ENCODE results near the gene TRPV2. TPM values are rescaled to one million over a fixed set of nuclear protein-coding genes. Genes with fewer than 3 reads are reported as not detected.
"Not testable (repeated sequence)": the region's sequence is repeated elsewhere in the genome, so short reads cannot be mapped to it uniquely, and the experiment has no call there.

The TRPV2 gene
- total RNA-seq, 1 experiment from 2014 or later, result 5.5 TPM

DNA sequence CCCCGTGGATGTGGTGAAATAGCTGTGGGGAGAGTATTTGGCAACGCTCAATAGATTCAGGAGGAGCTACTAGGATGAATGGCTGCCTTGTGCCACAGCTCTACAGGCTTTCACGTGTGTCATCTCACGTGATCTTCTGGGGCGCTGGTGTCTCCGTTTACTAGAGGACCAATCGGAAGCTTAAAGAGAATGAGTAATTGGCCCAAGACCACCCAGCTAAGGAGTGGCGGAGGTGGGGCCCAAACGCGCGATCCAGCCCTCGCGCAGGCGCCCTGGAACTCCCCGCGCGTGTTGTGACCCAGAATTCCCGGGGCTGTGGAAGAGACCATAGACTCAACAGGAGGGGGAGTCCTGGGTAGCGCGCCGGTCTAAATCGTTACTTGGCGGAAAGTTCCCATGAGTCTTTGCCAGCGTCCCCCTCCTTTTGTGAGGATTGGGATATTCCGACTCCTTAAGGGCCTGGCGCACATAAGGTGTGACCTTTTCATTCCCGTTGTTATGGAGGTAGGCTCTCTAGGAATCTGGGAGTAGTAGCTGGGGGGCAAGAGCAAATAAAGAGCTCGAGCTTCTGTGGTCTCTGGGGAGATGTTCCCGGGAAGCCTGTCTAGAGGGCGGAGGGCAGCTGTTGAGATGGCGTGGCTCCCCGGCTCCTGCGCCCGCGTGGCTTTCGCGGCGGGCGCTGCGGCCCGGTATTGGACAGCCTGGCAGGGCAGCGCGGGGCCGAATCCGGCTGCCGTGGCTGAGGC is 23.4 kb downstream of the TRPV2 start:
- Histone ChIP-seq H3K27me3 (ENCODE audit: control insufficient read depth, insufficient read depth, low read length) (no peaks in the 10 kb centered on the region), H3K4me3 (ENCODE audit: insufficient read depth, low read depth, low read length) (peak overlapping the region; percentile 97), H3K36me3 (replicated peaks; ENCODE audit: control insufficient read depth, insufficient read depth, low read length) (peaks cover 34% of the 10 kb centered on the region)
- DNase-seq, result peak; percentile 99

DNA sequence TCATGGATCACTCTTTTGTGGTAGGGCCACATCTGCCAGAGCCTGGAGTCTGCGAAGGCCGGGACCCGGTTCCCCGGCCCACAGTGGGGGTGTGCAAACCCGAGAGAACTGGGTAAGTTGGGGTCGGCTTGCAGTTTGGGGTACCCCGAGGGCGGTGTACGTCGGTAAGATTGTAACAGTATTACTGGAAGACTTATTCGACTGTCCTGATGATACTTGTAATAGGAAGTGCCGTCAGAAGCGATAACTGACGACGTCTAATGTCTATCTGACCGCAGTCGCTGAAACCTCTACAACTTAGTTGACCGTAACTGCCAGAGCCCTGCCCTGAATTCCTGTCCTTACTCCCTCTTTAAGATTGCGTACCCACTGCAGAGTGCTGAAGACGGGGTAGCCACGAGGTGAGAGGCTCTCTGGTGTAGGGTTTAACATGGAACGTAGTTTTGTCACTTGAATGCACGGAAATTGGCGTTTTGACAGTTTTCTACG is 24.0 kb downstream of the TRPV2 start:
- Histone ChIP-seq H3K4me3 (ENCODE audit: insufficient read depth, low read depth, low read length) (peak overlapping the region; percentile 97), H3K27me3 (ENCODE audit: control insufficient read depth, insufficient read depth, low read length) (no peaks in the 10 kb centered on the region), H3K36me3 (replicated peaks; ENCODE audit: control insufficient read depth, insufficient read depth, low read length) (peaks cover 34% of the 10 kb centered on the region)
- DNase-seq, result no peak

DNA sequence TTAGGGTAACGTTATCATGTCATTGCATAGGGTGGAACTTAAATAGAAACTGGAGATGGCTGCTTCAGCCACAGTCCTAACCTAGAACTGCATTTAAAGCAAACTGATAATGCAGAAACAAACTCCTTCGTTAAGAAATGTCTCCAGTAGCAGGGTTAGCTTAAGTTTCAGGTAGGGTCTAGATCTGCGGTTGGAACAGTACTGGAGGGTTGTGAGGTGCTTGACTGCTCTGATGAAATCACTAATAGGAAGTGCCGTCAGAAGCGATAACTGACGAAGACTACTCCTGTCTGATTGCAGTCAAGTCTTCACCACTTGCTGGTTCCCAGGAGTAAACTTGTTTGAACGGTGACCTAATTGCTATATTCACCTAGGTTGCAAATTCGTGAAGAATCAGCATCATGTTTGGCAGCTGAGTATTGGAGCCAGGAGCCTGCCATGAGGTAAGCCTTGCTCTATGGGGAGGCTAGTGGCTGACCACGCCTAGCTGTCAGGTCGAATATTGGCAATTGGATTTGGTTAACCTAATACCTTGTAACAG is 24.5 kb downstream of the TRPV2 start:
- DNase-seq, result no peak
- Histone ChIP-seq H3K27me3 (ENCODE audit: control insufficient read depth, insufficient read depth, low read length) (no peaks in the 10 kb centered on the region), H3K4me3 (ENCODE audit: insufficient read depth, low read depth, low read length) (peak overlapping the region; percentile 97), H3K36me3 (replicated peaks; ENCODE audit: control insufficient read depth, insufficient read depth, low read length) (peaks cover 35% of the 10 kb centered on the region)

DNA sequence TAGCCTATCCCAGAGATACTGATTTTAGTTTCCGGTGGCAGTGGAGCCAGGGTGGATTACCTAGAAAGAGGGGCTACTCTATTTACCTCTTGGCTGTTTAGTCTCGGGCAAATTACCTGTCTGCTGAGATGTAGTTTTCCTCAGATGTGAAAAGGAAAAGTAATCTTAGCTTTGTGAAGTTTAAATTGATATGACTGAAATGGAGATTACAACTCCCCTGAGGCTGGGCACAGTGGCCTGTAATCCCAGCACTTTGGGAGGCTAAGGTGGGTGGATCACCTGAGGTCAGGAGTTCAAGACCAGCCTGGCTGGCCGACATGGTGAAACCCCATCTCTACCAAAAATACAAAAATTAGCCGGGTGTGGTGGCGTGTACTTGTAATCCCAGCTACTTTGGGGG is 25.0 kb downstream of the TRPV2 start:
- H3K36me3 ChIP-seq (replicated peaks; ENCODE audit: control insufficient read depth, insufficient read depth, low read length), result peaks cover 35% of the 10 kb centered on the region
- not testable (repeated sequence) for DNase-seq; H3K27me3 ChIP-seq (ENCODE audit: control insufficient read depth, insufficient read depth, low read length)
- peak overlapping the region; percentile 97 for H3K4me3 ChIP-seq (ENCODE audit: insufficient read depth, low read depth, low read length)

DNA sequence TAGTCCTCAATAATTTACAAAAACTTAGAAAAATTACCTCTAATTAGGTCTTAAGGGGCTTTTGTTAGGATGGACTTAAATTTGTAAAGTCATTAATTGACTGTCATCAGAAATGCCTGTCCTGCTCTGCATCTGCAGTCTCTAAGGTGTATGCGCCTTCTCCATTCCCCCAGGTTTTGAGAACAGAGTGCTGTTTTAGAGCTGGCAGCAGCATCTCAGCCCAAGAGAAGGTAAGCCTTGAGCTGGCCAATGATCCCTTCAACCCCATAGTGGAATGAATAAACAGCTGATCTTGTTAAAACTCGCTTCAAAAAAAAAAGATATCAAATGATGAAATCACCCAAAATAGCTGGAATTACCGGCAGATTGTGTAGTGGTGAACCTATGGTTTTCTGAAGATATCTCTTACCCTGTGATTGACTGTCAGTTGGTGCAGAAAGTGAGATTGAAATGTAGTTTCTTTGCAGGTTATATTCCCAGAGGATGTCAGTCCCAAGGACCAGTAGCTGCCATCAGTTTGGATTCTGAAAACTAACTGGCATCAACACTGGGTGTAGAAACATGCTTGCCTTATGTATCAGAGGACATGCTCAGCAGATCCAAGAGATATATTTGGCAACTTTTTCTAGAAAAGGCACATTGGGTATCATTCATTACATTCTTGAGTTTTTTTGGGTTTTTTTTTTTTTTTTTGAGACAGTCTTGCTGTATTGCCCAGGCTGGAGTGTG is 25.7 kb downstream of the TRPV2 start:
- Histone ChIP-seq H3K36me3 (replicated peaks; ENCODE audit: control insufficient read depth, insufficient read depth, low read length) (peaks cover 35% of the 10 kb centered on the region), H3K27me3 (ENCODE audit: control insufficient read depth, insufficient read depth, low read length) (no peaks in the 10 kb centered on the region), H3K4me3 (ENCODE audit: insufficient read depth, low read depth, low read length) (no peak overlapping the region)
- DNase-seq, result no peak

DNA sequence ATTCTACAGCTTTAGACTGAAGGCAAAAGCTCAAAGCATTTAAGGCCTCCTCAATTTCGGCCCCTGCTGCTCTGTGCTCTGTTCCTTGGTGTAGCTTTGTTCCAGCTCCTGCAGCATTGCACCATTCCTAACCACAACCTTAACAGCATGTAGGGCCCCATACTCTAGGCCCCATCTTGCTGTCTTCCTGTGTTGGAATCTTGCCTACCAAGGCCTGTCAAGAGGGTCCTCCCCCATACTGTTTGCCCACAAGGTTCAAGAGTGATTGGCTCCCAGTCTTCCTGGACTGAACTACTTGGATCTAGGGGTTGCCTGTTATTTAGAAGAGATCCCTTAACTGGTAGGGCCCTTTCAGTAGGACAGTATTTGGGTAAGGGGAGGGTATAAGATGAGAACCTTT is 26.8 kb downstream of the TRPV2 start:
- peaks cover 39% of the 10 kb centered on the region for H3K36me3 ChIP-seq (replicated peaks; ENCODE audit: control insufficient read depth, insufficient read depth, low read length)

DNA sequence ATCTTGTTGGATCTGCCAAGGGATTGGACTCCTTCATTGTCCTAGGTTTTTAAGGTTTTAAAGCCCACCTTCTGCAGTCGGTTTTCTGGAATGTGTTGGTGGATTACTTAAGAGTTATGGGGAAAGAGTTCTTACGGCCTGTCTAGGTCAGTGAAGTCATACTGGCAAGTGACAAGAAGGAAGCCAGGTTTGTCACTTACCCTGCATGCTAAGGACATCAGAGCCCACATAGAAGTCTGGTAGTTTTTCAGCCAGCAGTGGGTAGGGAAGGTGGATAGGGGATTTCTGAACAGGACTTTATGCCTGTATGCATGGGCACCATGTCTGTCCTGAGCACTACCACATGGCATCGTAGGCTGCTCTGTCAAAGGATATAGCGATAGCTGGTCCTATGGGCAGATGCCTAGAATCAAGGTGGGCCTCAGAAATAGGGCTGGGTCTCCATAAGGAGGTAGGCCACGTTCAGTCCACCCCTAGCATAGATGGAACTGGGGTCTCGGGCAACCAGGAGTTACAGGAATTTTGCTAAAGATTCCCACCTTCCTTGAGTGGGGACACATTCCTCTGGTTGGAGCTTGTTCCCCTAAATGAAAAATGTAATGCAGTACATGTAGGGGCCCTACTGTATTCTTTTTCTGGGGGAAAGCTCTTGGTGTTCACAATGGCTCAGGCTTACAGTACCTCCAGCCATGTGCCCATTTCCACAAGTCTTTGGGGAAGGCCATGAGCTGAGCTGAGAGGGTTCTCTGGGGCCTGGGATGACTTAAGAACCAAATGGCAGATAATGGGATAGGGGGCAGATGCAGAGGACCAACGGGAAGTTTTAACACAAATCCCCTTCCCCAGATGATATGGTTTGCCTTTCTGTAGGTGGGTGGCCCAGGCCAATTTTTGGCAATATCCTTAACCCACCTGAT is 27.5 kb downstream of the TRPV2 start:
- no peak for DNase-seq
- Histone ChIP-seq H3K36me3 (replicated peaks; ENCODE audit: control insufficient read depth, insufficient read depth, low read length) (peaks cover 39% of the 10 kb centered on the region), H3K4me3 (ENCODE audit: insufficient read depth, low read depth, low read length) (no peak overlapping the region), H3K27me3 (ENCODE audit: control insufficient read depth, insufficient read depth, low read length) (no peaks in the 10 kb centered on the region)

More for the DNA sequence above, 26.8 kb downstream of the TRPV2 start:
- no peak for DNase-seq
- no peaks in the 10 kb centered on the region for H3K27me3 ChIP-seq (ENCODE audit: control insufficient read depth, insufficient read depth, low read length)
- no peak overlapping the region for H3K4me3 ChIP-seq (ENCODE audit: insufficient read depth, low read depth, low read length)

DNA sequence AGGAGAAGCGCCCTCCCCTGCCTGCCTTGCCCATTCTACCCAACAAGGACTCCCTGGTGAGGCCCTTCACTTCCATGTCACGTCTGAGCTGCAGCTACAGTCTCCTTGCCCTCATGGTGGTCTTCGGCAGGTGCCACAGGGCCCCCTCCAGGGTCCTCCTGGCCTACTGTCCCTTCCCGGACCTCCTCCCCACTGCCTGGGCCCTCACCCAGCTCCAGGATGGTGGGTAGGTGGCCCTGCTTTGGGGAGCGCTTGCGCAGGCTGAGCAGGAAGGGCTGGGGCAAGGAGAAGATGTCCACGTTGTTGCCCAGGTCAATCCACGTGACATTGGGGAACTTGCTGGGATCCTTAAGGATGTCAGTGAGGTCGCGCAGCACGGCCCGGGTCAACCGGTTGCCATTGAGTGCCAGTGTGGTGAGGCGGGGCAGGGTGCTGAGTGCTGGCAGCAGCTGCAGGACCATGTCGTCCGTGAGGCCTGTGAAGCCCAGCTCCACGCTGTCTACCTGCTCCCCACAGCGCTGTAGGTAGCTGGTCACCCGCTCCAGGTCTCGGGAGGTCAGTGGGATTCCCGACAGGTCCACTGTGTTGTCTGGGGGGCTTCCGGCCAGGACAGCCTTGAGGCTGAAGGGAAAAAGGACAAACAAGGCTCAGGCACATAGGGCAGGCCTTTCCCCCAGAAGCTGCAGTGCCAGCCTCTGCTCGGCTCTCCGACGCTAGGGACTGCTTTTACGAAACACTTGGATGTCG is 28.3 kb downstream of the TRPV2 start:
- H3K36me3 ChIP-seq (replicated peaks; ENCODE audit: control insufficient read depth, insufficient read depth, low read length), result peaks cover 41% of the 10 kb centered on the region
- no peaks in the 10 kb centered on the region for H3K27me3 ChIP-seq (ENCODE audit: control insufficient read depth, insufficient read depth, low read length)
- H3K4me3 ChIP-seq (ENCODE audit: insufficient read depth, low read depth, low read length), result no peak overlapping the region
- peak; percentile 64 for DNase-seq

DNA sequence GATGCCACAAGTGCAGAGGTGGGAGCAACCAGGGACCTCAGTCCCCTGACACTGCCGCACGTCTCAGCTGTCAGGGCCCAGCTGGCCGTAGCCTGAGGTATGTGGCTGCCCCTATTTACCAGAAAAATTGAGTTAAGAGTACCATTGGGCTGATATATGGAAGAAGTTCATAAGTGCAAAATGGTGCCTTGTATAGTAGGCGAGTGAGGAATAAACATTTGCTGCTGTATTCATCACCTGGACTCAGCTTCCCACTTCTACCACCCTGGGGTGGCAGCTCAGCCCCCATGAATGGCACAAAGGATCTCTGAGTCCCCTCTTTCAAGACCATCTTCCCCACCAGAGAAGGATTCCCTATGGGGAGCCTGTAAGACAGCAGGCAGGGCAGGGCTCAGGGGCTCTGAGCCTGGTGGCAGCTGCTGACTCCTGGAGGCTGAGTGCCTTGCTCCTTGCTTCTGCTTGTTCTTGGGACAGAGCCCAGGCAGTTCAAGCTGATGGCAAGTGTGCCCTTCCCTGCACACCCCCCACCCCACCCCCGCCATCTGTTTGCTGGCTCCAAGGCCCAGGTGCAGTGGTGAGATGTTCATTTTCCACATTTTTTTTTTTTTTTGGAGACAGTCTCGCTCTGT is 29.0 kb downstream of the TRPV2 start:
- DNase-seq, result peak; percentile 71
- no peaks in the 10 kb centered on the region for H3K27me3 ChIP-seq (ENCODE audit: control insufficient read depth, insufficient read depth, low read length)
- no peak overlapping the region for H3K4me3 ChIP-seq (ENCODE audit: insufficient read depth, low read depth, low read length)
- peaks cover 48% of the 10 kb centered on the region for H3K36me3 ChIP-seq (replicated peaks; ENCODE audit: control insufficient read depth, insufficient read depth, low read length)

DNA sequence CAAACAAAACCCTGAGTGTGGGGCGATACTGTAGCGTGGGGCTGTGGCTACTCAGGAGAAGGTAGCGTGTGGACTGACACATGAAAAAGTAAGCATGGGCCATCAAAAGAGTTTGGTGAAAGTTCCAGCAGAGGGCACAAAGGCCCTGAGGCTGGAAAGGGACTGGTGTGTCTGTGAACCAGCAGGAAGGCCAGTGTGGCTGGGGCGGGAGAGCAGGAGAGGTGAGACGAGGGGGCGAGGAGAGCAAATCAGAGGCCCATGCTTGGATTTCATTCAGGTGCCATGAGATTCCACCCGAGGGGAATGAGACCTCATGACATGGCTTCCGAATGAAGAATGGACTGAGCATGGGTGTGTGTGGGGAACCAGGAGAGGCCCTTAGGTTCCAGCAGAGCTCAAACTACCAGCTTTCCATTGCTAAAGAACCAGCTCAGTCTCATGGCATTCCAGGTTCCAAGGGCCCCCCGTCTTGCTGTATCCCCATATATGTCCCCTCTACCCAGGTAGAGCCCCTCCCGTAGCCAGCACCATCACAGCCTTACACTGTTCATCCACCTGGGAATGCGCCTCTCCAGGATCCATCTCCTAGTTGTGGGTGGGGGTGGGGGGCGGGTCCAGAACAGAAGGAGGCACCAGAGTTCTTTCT is 31.1 kb downstream of the TRPV2 start:
- Histone ChIP-seq H3K36me3 (replicated peaks; ENCODE audit: control insufficient read depth, insufficient read depth, low read length) (peaks cover 32% of the 10 kb centered on the region), H3K27me3 (ENCODE audit: control insufficient read depth, insufficient read depth, low read length) (no peaks in the 10 kb centered on the region), H3K4me3 (ENCODE audit: insufficient read depth, low read depth, low read length) (no peak overlapping the region)
- DNase-seq, result no peak

DNA sequence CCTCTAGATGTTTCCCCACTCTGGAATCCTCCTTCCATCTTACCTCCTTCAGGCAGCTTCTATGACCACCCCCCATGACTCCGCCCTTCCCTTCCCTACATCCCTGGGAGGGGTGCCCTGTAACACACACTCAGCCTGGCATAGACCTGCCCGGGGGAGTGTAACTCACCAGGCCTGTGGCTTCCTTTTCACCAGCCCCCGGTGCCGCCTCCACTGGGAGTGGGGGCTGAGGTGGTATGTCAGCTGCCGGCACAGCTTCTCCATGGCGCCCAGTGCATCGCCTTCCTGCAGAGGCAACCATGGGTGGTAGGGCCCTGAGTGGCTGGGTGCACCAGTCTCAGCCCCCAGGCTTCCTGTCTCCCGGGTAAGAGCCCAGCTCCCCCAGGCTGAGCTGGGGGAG is 32.3 kb downstream of the TRPV2 start:
- Histone ChIP-seq H3K27me3 (ENCODE audit: control insufficient read depth, insufficient read depth, low read length) (no peaks in the 10 kb centered on the region), H3K36me3 (replicated peaks; ENCODE audit: control insufficient read depth, insufficient read depth, low read length) (peaks cover 20% of the 10 kb centered on the region), H3K4me3 (ENCODE audit: insufficient read depth, low read depth, low read length) (no peak overlapping the region)
- no peak for DNase-seq

DNA sequence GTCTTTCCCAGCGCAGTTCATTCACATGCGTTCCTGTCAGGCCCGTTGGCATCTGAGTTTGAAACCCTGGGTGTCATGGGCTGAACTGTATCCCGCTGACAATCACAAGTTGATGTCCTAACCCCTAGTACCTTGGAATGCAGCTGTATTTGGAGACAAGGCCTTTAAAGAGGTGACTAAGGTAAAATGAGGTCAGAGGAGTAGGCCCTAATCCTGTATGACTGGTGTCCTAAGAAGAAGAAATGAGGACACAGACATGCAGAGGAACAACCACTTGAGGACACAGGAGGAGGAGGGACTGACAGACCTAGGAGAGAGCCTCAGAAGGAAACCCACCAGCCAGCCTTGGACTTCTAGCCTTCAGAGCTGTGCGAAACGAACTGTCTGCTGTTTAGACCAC is 33.1 kb downstream of the TRPV2 start:
- peaks cover 14% of the 10 kb centered on the region for H3K36me3 ChIP-seq (replicated peaks; ENCODE audit: control insufficient read depth, insufficient read depth, low read length)
- no peaks in the 10 kb centered on the region for H3K27me3 ChIP-seq (ENCODE audit: control insufficient read depth, insufficient read depth, low read length)
- H3K4me3 ChIP-seq (ENCODE audit: insufficient read depth, low read depth, low read length), result no peak overlapping the region
- no peak for DNase-seq

DNA sequence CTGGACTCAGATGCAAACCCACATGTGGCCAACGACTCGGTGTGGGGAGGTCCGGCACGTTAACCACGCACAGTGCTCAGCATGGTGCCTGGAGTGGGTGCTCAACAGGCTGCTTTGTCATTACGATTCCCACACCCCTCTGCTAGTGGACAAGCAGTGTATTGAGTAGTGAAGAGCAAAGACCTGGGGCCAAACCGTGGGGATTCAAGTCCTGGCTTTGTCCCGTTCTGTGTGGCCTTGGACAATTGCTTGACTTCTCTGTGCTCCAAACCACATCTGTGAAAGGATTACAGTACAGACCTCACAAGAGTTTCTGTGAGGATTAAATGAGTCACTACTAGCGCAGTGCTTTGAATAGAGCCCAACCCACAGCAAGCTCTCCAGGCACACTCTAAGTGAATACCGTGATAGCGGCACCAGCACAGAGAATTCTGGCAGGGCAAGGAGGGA is 33.8 kb downstream of the TRPV2 start:
- Histone ChIP-seq H3K36me3 (replicated peaks; ENCODE audit: control insufficient read depth, insufficient read depth, low read length) (peaks cover 14% of the 10 kb centered on the region), H3K27me3 (ENCODE audit: control insufficient read depth, insufficient read depth, low read length) (no peaks in the 10 kb centered on the region), H3K4me3 (ENCODE audit: insufficient read depth, low read depth, low read length) (no peak overlapping the region)
- DNase-seq, result no peak
